Peyer's patch (tissue), 4 donors: ENCODE results near the gene C16orf89.

Experiments
- POLR2A ChIP-seq, 2 donors: fragments of 450-650 bp; IDR thresholded peaks; one replicate each; pipeline ENCODE4 v1.5.1; 2017; ENCODE audit warnings: antibody characterized with exemption in 2 of 2, mild to moderate bottlenecking in 2 of 2, moderate library complexity in 2 of 2
- TF ChIP-seq, protein P1 (sequence below), 6 experiments: fragments of 450-650 bp in 4 of 6; fragments of 200-600 bp in 2 of 6; sonication (generic) in 1 of 6; IDR thresholded peaks; one replicate each; pipeline ENCODE4 v1.5.1; 2017 to 2019; ENCODE audit warnings: antibody characterized with exemption in 6 of 6, mild to moderate bottlenecking in 3 of 6, moderate library complexity in 1 of 6

DNA sequence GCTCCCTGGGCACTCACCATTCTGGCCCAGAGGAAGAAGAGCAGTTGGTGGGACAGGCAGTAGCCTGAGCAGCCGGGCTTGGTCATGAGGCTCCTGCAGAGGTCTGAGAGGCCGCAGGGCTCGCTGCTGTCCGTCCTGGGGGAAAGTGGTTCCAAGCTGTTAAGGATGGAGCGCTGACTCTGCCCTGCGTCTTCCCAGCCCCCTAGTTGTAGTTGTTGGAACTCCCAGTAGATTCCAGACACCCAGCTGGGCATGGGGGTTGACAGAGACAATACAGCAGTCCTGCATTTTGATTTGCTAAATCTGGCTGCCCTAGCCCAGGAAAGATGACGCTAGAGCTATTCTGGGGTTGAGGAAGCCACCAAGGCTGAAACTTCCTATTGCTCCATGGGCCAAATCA is 7.3 kb downstream of the C16orf89 start:
- TF ChIP-seq, protein P1, sequence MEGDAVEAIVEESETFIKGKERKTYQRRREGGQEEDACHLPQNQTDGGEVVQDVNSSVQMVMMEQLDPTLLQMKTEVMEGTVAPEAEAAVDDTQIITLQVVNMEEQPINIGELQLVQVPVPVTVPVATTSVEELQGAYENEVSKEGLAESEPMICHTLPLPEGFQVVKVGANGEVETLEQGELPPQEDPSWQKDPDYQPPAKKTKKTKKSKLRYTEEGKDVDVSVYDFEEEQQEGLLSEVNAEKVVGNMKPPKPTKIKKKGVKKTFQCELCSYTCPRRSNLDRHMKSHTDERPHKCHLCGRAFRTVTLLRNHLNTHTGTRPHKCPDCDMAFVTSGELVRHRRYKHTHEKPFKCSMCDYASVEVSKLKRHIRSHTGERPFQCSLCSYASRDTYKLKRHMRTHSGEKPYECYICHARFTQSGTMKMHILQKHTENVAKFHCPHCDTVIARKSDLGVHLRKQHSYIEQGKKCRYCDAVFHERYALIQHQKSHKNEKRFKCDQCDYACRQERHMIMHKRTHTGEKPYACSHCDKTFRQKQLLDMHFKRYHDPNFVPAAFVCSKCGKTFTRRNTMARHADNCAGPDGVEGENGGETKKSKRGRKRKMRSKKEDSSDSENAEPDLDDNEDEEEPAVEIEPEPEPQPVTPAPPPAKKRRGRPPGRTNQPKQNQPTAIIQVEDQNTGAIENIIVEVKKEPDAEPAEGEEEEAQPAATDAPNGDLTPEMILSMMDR (IDR thresholded peaks at IDR 0.05) = no peak
- TF ChIP-seq POLR2A (IDR thresholded peaks at IDR 0.05) = no peak
